HepG2 (cell line): ENCODE results near the gene GPR31. TPM values are rescaled to one million over a fixed set of nuclear protein-coding genes. Genes with fewer than 3 reads are reported as not detected.

Source experiments
- CAMTA2 ChIP-seq: sonication (generic); formaldehyde crosslinking; IDR thresholded peaks from 2 replicates; pipeline ENCODE4 v1.4.0; 2020; ENCODE audit warnings: mild to moderate bottlenecking, missing genetic modification reagents, borderline replicate concordance
- GATAD1 ChIP-seq: IDR thresholded peaks from 2 replicates; pipeline ENCODE4 v1.6.1; 2016; ENCODE audit warnings: missing genetic modification reagents, missing compliant biosample characterization
- NAIF1 ChIP-seq: sonication (generic); formaldehyde crosslinking; IDR thresholded peaks from 2 replicates; pipeline ENCODE4 v1.5.0; 2020; ENCODE audit warnings: mild to moderate bottlenecking, missing genetic modification reagents, borderline replicate concordance
- PHB2 ChIP-seq: fragments of 450-650 bp; IDR thresholded peaks from 2 replicates; pipeline ENCODE4 v1.6.1; 2018; ENCODE audit not compliant: partially characterized antibody
- SAP130 ChIP-seq: IDR thresholded peaks from 2 replicates; pipeline ENCODE4 v1.6.1; 2016; ENCODE audit warnings: low read depth
- SNRNP70 ChIP-seq: fragments of 200-400 bp; formaldehyde crosslinking; IDR thresholded peaks from 2 replicates; pipeline ENCODE4 v1.6.1; 2017; ENCODE audit warnings: mild to moderate bottlenecking, low read depth, low read length, moderate library complexity
- TRIM24 ChIP-seq: sonication (generic); formaldehyde crosslinking; IDR thresholded peaks from 2 replicates; pipeline ENCODE4 v1.8.0; 2022; ENCODE audit warnings: mild to moderate bottlenecking, missing genetic modification reagents
- ZBTB7A ChIP-seq: sonication (generic); formaldehyde crosslinking; IDR thresholded peaks from 2 replicates; pipeline ENCODE4 v1.8.0; 2022; ENCODE audit warnings: mild to moderate bottlenecking, missing genetic modification reagents
- ZHX2 ChIP-seq, 2 experiments: sonication (generic) in 1 of 2; formaldehyde crosslinking in 1 of 2; IDR thresholded peaks; 2 replicates each; pipeline versions ENCODE4 v1.6.1 to v1.9.0; 2014 to 2022; ENCODE audit warnings: antibody characterized with exemption in 1 of 2, borderline replicate concordance in 1 of 2, inconsistent platforms in 1 of 2, low read depth in 1 of 2, missing genetic modification reagents in 1 of 2
- ZNF275 ChIP-seq: sonication (generic); formaldehyde crosslinking; IDR thresholded peaks from 2 replicates; pipeline ENCODE4 v1.8.0; 2022; ENCODE audit warnings: missing genetic modification reagents, mild to moderate bottlenecking, inconsistent platforms, borderline replicate concordance
- ZNF780A ChIP-seq: sonication (generic); formaldehyde crosslinking; IDR thresholded peaks from 2 replicates; pipeline ENCODE4 v1.8.0; 2022; ENCODE audit warnings: mild to moderate bottlenecking, missing genetic modification reagents, moderate library complexity
- polyA plus RNA-seq, 8 experiments: library from polyadenylated mRNA; depleted of rRNA in 3 of 8; stranded (reverse) in 7 of 8; unstranded in 1 of 8; fragments of >200 nt; fragmentation: Illumina TruSeq in 4 of 8; extraction: Trizol in 4 of 8; gene quantifications; 2 replicates each; pipeline versions ENCODE4 v1.2.1 to v1.2.3, GENCODE V29; 2011 to 2016; ENCODE audit warnings: low read depth in 4 of 8, missing spikeins in 1 of 8, mixed read lengths in 1 of 8; ENCODE audit not compliant: insufficient read depth in 1 of 8
- total RNA-seq, 5 experiments: library from RNA; depleted of rRNA; stranded (reverse); fragments of >200 nt; fragmentation: Illumina TruSeq; extraction: Trizol; gene quantifications; 2 replicates each; pipeline ENCODE4 v1.2.3, GENCODE V29; 2016; ENCODE audit warnings: low read depth in 1 of 5

Gene GPR31
- total and polyA plus RNA-seq, 2 of the 13 experiments (the other 11 are each of a cell fraction or from before 2014, with no cell fraction given) = not detected

- TF ChIP-seq ZHX2 (IDR thresholded peaks at IDR 0.05; ENCODE audit: low read depth) = no peak; the same call in 1 of the 2 replicates
- no peak for TF ChIP-seq ZHX2 (CRISPR knock-in tag; IDR thresholded peaks at IDR 0.05; ENCODE audit: borderline replicate concordance)
- 0 out of 2 replicates have a peak, but pooled peaks have one; percentile 31 for TF ChIP-seq ZNF275
- TF ChIP-seq SAP130 (CRISPR knock-in tag) = peak; percentile 90
- no peak for TF ChIP-seq ZBTB7A (CRISPR knock-in tag)
- TF ChIP-seq PHB2 = no peak
- TF ChIP-seq ZNF780A = no peak
- TF ChIP-seq CAMTA2 (CRISPR knock-in tag) = no peak
- TF ChIP-seq SNRNP70 = no peak
- TF ChIP-seq GATAD1 (CRISPR knock-in tag) = peak; percentile 58
- TF ChIP-seq TRIM24 (CRISPR knock-in tag) = peak; percentile 48; the same call in 1 of the 2 replicates
- peak; percentile 72; the same call in 1 of the 2 replicates for TF ChIP-seq NAIF1
Measured at GRCh38 chr6:167130712-167131684, 26.8 kb downstream of the GPR31 start (continued).
